IPS-NIHi11 (cell line): Measurements from ENCODE around the gene SLC35A3.
"Not testable (repeated sequence)": the region's sequence is repeated elsewhere in the genome, so short reads cannot be mapped to it uniquely, and the experiment has no call there.

Experiments used
- DNase-seq: peaks from one replicate; pipeline ENCODE4 v3.0.0; 2012; ENCODE audit warnings: mixed read lengths, low spot score

The SLC35A3 gene

DNA sequence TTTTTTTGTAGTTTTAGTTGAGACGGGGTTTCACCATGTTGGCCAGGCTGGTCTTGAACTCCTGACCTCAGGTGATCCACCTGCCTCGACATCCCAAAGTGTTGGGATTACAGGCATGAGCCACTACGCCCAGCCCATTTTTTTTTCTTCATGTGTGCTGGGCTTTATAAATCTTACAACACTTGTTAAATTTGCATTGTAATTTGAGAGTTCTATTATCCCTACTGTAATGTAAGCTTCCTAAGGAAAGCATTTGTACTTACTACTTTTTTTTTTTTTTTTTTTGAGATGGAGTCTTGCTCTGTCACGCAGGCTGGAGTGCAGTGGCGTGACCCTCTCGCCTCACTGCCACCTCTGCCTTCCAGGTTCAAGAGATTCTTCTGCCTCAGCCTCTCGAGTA is 2.3 kb downstream of the SLC35A3 start:
- DNase-seq = not testable (repeated sequence)

DNA sequence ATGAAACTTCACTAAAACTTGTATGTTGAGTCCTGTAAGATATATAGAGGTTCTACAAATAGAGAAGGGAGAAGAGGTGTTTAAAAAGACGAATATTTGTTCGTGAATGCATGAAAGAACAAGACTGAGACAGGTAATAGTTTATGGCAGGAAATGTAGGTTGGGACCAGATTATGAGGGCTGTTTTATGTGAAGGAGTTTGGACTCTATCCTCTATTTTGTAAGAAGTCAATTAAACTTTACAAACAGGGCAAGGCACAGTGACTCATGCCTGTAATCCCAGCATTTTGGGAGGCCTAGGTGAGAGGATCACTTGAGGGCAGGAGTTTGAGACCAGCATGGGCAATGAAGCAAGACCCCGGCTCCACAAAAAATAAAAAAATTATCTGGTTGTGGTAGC is 5.7 kb downstream of the SLC35A3 start:
- no peak for DNase-seq

DNA sequence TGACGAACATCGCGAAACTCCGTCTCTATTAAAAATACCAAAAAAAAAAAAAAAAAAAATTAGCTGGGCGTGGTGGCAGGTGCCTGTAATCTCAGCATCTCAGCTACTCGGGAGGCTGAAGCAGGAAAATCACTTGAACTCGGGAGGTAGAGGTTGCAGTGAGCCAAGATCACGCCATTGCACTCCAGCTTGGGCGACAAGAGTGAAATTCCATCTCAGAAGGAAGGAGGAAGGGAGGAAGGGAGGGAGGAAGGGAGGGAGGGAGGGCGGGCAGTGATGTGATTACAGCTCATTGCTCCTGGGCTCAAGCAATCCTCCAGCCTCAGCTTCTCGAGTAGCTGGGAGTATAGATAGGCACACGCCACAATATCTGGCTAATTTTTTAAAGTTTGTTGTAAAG is 7.5 kb downstream of the SLC35A3 start:
- DNase-seq = not testable (repeated sequence)

DNA sequence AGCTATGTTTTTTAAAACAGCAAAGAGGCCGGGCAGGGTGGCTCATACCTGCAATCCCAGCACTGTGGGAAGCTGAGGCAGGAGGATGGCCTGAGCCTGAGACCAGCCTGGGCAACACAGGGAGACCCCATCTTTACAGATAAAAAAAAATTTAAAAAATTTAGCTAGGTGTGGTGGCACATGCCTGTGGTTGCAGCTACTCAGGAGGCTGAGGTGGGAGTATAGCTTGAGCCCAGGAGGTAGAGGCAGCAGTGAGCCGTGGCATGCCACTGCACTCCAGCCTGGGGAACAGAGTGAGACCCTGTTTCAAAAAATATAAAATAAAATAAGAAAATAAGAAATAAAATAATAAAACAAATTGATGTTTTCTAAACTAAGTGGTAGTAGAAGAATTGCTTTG is 8.4 kb downstream of the SLC35A3 start:
- DNase-seq = no peak

- no peak for DNase-seq
These were observed 9.3 kb downstream of the SLC35A3 start for GRCh38 chr1:99979091-99979490.

DNA sequence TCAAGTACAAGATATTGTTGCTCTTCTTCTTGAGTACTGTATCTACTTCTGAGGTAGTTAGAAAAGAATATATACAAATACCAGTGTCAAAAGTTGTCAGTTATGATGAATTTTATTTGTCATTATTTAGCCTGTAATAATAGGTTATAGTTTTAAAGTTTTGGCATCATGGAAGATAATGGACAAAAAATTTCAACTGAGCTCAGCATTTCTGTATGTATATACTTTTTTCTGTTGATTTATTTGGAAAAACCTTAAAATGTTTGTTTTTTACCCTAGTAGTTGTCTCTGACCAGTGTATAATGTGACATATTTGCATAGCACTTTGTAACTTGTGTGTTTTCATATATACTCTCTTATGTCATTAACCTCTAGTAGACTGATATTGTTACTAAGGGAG is 11.1 kb downstream of the SLC35A3 start:
- DNase-seq = no peak

DNA sequence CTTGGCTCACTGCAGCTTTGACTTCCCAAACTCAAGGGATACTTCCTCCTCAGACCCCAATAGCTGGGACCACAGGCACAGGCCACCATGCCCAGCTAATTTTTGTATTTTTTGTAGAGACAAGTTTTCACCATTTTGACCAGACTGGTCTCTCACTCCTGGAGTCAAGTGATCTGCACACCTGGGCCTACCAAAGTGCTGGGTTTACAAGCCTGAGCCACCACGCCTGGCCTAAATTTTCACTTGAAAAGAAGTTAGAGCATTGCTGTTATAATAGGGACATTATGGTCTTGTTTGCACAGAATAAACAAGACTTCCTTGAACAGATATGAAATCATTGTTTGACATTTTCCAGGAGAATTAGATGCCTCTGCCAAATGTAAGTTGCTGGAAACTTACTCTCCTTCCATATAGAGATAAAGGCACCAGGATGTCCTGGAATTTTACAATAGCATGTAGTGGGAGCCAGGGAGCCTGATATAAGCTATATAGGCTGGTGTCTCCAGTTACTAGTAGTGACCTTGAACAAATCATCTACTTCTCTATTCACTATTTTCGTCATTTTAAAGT is 16.9 kb downstream of the SLC35A3 start:
- no peak for DNase-seq

DNA sequence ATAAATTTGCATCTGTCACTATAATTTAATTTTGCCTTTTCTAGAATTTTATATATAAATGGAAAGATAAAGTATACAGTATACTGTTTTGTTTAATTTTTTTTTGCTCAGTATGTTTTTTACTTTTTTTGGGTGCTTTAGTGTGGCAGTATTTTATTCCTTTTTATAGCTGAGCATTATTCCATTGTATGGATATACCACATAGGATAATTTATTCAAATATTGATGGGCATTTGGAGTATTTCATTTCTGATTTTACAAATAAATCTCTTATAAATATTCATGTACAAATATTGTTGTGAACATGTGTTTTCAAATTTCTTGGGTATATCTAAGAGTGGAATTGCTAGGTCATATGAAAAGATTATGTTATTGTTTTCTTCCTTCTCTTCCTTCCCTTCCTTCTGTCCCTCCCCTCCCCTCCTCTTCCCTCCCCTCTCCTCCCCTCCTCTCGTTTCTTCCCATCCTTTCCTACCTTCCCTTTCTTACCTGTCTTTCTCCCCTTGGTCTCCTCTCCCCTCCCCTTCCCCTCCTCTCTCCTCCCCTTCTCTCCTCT is 18.5 kb downstream of the SLC35A3 start:
- no peak for DNase-seq

- DNase-seq = no peak
These were observed 22.4 kb downstream of the SLC35A3 start for GRCh38 chr1:99992044-99992722.

- DNase-seq = no peak
These were observed 23.1 kb downstream of the SLC35A3 start for GRCh38 chr1:99992760-99993467.

- DNase-seq = no peak
These were observed 23.7 kb downstream of the SLC35A3 start for GRCh38 chr1:99993468-99993845.

GRCh38 chr1:99994496-99994895 is 24.7 kb downstream of the SLC35A3 start:
- no peak for DNase-seq

- DNase-seq = no peak
These were observed 27.2 kb downstream of the SLC35A3 start for GRCh38 chr1:99996951-99997350.

GRCh38 chr1:100001462-100001861 is 31.7 kb downstream of the SLC35A3 start:
- no peak for DNase-seq

- no peak for DNase-seq
These were observed 35.6 kb downstream of the SLC35A3 start for GRCh38 chr1:100005424-100005823.

DNA sequence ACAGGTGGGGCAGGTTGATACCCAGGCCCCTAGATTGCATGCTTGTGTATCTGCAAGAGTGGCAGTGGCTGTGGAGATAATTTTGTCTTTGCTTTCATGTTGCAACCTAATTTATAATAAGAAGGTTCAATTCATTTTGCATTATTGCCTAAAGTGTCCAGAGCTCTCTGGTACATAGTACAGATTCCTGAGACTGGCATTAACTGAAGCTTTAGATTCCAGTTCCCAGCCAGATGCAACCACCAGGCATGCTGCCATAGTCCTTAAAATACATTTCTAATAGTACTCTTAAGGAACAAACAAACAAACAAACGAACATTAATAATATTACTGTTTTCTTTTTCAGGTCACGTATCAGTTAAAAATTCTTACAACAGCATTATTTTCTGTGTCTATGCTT is 36.9 kb downstream of the SLC35A3 start:
- no peak for DNase-seq

DNA sequence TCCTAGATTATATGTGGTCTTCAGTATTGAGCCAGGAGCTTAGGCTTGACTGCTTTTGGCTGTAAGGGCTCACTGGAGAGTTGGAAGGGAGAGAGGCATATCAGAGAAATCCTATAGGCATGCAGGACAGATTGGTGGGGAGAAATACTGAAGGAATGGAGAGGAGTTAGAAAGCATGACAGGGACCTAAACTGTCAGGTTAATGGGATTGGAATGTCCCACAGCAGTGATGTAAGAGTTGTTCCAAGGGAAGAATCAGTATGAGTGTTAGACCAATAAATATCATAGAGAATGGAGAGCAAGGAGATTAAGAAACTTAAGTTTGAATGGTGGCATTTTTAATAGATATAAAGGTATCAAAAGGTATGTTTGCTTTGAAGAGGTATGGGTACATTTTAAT is 39.7 kb downstream of the SLC35A3 start:
- DNase-seq = no peak

DNA sequence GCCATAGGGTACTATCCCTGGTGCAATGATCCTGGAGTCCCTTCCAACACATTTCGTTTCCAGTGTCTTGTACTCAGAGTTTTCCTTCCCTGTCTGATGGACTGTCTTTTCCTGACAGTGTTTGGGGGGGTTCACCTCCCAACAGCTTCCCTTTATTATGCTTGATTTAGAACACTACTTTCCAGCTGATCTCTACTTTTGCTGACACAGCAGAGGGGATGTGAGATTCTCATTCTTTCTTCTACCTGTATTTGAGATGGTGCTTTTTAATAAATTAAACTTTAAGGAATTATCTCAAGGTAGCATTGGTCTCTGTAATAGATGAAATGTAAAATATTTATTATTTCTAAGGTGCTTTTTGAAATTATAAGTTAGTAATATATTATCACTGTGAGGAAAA is 41.0 kb downstream of the SLC35A3 start:
- no peak for DNase-seq

DNA sequence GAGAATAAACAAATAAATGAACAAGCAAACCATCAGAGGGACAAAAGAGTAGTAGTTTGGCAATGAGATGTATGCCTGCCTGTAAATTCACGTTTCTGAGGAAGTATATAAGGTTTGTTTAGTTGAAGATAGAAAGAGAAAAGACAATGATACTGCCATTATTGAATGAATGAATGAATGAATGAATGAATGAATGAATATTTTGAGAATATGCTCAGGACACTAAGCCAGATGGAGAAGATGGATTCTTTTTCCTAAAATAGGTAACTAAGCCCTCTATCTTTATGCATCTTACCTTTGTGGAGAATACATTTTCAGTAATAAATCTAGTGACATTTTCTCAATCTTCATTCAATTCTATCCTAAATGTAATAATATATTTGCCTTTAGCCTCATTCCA is 49.4 kb downstream of the SLC35A3 start:
- no peak for DNase-seq

- no peak for DNase-seq
These were observed 53.7 kb downstream of the SLC35A3 start for GRCh38 chr1:100023482-100023881.

- no peak for DNase-seq
These were observed 57.4 kb downstream of the SLC35A3 start for GRCh38 chr1:100027212-100027611.

DNA sequence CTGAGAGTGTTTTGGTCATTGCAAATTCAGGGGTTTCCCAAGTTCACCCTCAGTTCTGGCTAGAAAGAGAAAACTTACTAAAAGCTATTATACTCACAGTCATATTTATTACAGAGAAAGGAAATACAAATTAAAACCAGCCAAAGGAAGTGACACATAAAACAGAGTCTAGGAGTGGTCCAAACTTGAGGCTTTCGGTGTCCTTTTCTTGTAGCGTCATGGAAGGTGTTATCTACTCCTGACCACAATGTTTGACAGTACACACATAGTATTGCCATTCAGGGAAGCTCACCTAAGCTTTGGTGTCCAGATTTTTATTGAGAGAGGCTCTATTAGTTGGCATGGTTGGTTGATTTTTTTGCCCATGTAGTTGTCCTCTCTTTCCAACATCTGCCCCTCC is 59.0 kb downstream of the SLC35A3 start:
- DNase-seq = no peak

DNA sequence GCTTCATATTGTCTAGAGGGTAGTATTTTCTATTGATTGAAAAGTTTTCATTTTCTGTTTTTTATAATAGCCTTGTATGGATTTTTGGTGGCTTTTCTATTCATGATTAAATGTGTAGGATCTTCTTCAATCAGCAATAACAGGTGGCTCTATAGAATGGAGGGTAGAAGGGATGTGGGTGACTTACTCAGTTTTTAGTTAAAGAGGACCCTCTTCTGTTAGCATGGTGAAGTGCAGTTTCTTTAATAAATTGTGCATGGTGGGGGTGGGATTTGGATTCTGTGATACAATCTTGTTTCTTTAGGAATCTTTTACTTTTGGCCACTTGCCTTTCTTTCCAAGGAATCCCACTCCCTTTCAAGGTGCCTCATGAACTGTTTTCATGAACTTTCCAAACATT is 64.7 kb downstream of the SLC35A3 start:
- DNase-seq = no peak
